ENCODE results near the gene CNFN.

Gene CNFN

GRCh38 chr19:42407816-42408175, 17.7 kb upstream of the CNFN start:
- FAIRE-seq, result no peak
- no peak for TF ChIP-seq POLR2A (IDR thresholded peaks at IDR 0.05; ENCODE audit: low read depth, low read length)
- TF ChIP-seq TAF1 (IDR thresholded peaks at IDR 0.05; ENCODE audit: borderline replicate concordance, low read depth, low read length), result no peak
- TF ChIP-seq POLR2AphosphoS5 (IDR thresholded peaks at IDR 0.05; ENCODE audit: low read depth, low read length), result no peak
- no peak for DNase-seq (ENCODE audit: insufficient read length)

- FAIRE-seq (no peak), DNase-seq (ENCODE audit: insufficient read length) (no peak)
- TF ChIP-seq POLR2A (IDR thresholded peaks at IDR 0.05; ENCODE audit: low read depth, low read length), result no peak
- no peak for TF ChIP-seq POLR2AphosphoS5 (IDR thresholded peaks at IDR 0.05; ENCODE audit: low read depth, low read length)
- TF ChIP-seq TAF1 (IDR thresholded peaks at IDR 0.05; ENCODE audit: borderline replicate concordance, low read depth, low read length), result no peak
These were observed 17.2 kb upstream of the CNFN start for GRCh38 chr19:42407085-42407815.

DNA sequence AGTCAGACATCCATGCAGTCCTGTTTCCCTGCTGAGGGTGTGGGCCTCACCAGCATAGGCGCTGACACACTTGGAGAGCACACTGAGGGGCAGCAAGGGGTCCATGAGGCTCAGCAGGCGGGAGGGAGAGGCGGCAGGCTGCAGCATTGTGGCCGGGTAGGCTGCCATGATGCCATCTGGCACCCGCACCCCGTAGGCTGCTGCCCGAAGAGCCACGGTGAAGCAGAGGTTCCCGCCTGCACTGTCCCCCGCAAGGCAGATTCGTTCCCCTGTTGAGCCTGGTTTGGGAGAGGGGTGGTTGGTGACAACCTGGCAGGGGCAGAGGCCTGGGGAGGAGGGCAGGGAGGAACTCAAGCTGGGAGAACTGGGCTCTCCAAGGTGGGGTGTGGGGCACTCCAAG, 16.0 kb upstream of the CNFN start:
- no peak for TF ChIP-seq POLR2A (IDR thresholded peaks at IDR 0.05; ENCODE audit: low read depth, low read length)
- TF ChIP-seq POLR2AphosphoS5 (IDR thresholded peaks at IDR 0.05; ENCODE audit: low read depth, low read length), result no peak
- no peak for TF ChIP-seq TAF1 (IDR thresholded peaks at IDR 0.05; ENCODE audit: borderline replicate concordance, low read depth, low read length)
- FAIRE-seq, result no peak
- no peak for DNase-seq (ENCODE audit: insufficient read length)

DNA sequence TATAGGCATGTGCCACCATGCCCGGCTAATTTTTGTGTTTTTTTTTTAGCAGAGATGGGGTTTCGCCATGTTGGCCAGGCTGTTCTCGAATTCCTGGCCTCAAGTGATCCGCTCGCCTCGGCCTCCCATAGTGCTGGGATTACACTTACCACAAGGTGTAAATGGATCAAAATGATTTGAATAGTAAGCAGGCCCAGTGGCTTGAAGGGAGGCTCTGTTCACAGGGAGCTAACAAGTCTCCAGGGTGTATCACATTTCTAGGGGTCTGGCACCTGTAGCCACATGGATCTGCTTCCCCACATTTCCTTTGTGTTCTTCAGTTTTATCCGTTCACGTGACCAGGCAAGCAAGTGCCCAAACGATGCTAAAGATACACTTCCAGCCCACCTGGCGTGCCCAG, 13.5 kb upstream of the CNFN start:
- FAIRE-seq (no peak), DNase-seq (ENCODE audit: insufficient read length) (no peak)

GRCh38 chr19:42402376-42403116, 12.4 kb upstream of the CNFN start:
- FAIRE-seq (no peak), DNase-seq (ENCODE audit: insufficient read length) (no peak)
- TF ChIP-seq TAF1 (IDR thresholded peaks at IDR 0.05; ENCODE audit: borderline replicate concordance, low read depth, low read length), result no peak
- no peak for TF ChIP-seq POLR2A (IDR thresholded peaks at IDR 0.05; ENCODE audit: low read depth, low read length)
- TF ChIP-seq POLR2AphosphoS5 (IDR thresholded peaks at IDR 0.05; ENCODE audit: low read depth, low read length), result no peak

More for the DNA sequence above, 13.5 kb upstream of the CNFN start:
- TF ChIP-seq TAF1 (IDR thresholded peaks at IDR 0.05; ENCODE audit: borderline replicate concordance, low read depth, low read length) (no peak), POLR2AphosphoS5 (IDR thresholded peaks at IDR 0.05; ENCODE audit: low read depth, low read length) (no peak), POLR2A (IDR thresholded peaks at IDR 0.05; ENCODE audit: low read depth, low read length) (no peak)

DNA sequence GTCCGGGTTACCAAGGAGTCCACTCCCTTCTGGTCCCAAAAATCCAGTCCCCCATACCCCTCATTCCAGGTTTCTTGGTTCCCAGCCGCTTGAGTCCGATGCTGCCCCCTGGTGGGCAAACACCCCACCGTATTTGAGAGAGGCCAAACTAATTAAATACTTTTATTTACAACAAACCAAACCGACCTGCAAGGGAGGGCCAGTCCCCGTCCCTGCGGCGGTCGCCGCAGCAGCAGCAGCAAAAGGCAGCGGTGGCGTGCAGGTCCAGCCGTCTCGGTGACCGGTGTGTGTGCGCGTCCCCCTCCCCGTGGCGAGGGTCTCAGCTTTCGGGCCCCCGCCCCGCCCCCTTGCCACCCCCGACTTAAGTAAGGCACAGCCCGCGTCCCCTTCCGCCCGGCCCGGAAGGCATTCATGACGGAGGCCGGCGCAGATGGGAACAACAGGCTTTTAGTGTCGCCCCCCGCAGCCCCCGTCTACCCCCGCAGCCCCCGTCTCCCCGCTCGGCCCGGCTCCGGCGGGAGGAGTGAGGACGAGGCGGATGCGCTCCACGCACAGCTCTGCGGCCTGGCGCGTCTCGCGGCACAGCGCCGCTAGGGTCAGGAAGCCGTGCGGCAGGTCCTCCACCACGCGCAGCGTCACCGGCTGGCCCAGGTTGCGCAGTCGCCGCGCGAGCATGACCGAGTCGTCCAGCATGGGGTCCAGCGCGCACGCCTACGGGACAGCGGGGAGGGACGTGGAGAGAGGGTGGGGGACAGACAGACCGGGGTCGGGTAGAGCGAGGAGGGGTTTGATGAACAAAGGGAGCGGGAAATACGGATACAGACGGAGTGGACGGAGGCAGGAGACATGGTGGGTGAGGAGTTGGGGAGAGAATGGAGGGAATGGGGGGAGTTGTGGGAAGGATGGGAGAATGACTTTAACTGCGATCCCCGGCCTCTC, 11.5 kb upstream of the CNFN start:
- peak; percentile 94 for FAIRE-seq
- TF ChIP-seq POLR2AphosphoS5 (IDR thresholded peaks at IDR 0.05; ENCODE audit: low read depth, low read length), result no peak
- no peak for TF ChIP-seq TAF1 (IDR thresholded peaks at IDR 0.05; ENCODE audit: borderline replicate concordance, low read depth, low read length)
- TF ChIP-seq POLR2A (IDR thresholded peaks at IDR 0.05; ENCODE audit: low read depth, low read length), result no peak; the same call in 1 of the 2 replicates
- peak; percentile 67 for DNase-seq (ENCODE audit: insufficient read length)

- DNase-seq (ENCODE audit: insufficient read length), result no peak
- TF ChIP-seq POLR2A (IDR thresholded peaks at IDR 0.05; ENCODE audit: low read depth, low read length), result no peak
- no peak for TF ChIP-seq TAF1 (IDR thresholded peaks at IDR 0.05; ENCODE audit: borderline replicate concordance, low read depth, low read length)
- TF ChIP-seq POLR2AphosphoS5 (IDR thresholded peaks at IDR 0.05; ENCODE audit: low read depth, low read length), result no peak
- no peak for FAIRE-seq
These were observed 10.3 kb upstream of the CNFN start for GRCh38 chr19:42400404-42400803.

- peak; percentile 17 for FAIRE-seq
- no peak for DNase-seq (ENCODE audit: insufficient read length)
- TF ChIP-seq POLR2AphosphoS5 (IDR thresholded peaks at IDR 0.05; ENCODE audit: low read depth, low read length), result no peak
- no peak for TF ChIP-seq TAF1 (IDR thresholded peaks at IDR 0.05; ENCODE audit: borderline replicate concordance, low read depth, low read length)
- no peak for TF ChIP-seq POLR2A (IDR thresholded peaks at IDR 0.05; ENCODE audit: low read depth, low read length)
These were observed 7.4 kb upstream of the CNFN start for GRCh38 chr19:42397263-42398166.

DNA sequence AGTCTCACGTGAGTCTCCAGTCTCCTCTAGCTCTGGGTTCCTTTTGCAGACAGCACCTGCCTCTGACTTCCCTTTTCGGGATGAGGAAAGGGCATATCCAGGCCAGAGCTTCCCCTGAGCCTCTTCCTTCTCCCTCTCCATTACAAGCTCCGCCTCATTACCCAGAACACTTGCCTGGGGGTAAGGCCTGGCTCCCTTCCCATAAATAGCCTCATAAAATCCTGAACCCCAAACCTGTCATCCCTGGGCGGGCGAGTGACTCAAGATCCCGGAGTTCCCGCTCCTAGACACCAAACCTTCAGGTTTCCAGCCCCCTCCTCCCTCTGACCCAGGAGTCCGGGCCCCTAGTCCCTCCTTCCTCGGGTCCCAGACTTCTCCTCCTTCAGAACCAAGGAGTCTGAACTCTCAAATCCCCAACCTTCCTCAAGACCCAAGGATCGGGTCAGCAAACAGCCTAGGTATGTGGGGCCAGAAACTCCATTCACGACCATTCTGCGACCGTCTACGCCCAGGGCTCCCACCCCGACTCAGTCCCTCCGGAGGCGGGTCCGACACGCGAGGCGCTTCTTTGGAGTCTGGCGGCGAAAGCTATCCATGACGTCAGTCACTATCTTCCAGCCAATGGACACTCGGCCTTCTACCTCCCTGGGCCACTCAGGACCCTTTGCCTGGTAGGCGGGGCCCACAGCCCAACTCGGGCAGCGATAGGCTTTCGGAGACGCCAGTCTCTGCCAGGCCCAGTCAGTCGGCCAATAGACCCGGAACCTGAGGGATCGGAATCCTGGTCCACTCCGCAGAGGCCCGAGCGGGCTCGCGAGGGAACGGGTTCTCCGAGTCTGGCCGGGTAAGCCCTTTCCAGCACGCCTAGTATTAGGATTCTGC, 6.5 kb upstream of the CNFN start:
- TF ChIP-seq POLR2AphosphoS5 (IDR thresholded peaks at IDR 0.05; ENCODE audit: low read depth, low read length), result peak; percentile 91
- TF ChIP-seq TAF1 (IDR thresholded peaks at IDR 0.05; ENCODE audit: borderline replicate concordance, low read depth, low read length), result 0 out of 2 replicates have a peak, but pooled peaks have one; percentile 61
- peak; percentile 93 for TF ChIP-seq POLR2A (IDR thresholded peaks at IDR 0.05; ENCODE audit: low read depth, low read length)
- DNase-seq (ENCODE audit: insufficient read length), result peak; percentile 100
- peak; percentile 100 for FAIRE-seq

Data from GM12892 (cell line).